ENCODE measurements around the gene RIOK1.

Gene RIOK1

DNA sequence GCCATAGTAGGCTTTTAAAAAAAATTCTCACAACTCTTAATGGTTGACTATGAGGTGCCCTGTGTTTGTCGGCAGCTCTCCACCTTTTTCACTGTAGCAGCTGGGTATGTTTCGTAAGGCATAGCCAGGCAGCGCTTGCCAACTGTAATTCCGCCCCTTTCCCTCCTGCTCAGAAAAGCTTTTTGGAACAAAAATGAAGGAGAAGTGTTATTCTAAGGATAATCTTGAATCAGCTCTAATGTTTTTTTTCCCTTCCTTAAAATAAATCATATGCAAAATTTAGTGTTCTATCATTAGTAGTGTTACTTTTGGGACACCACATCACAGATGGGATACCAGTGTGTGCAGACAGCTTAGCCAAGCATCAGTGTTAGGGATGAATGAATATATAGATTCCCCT lies 21.2 kb downstream of the RIOK1 start:
- no peak for DNase-seq

DNA sequence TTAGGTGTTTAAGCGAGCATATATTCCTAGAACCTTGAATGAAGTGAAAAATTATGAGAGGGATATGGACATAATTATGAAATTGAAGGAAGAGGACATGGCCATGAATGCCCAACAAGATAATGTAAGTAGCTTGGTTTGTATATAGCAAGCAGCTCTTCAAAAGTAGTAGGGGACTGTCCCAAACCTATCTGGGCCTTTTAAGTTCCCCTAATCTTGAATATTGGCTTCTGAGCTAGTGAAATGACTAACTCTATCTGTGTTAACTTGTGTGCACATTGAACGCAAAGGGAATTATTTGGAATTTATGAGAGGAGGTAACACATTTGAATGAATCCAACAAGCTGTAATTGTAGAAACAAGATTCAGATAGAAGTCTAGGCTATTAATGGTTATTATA lies 21.7 kb downstream of the RIOK1 start:
- DNase-seq: no peak

DNA sequence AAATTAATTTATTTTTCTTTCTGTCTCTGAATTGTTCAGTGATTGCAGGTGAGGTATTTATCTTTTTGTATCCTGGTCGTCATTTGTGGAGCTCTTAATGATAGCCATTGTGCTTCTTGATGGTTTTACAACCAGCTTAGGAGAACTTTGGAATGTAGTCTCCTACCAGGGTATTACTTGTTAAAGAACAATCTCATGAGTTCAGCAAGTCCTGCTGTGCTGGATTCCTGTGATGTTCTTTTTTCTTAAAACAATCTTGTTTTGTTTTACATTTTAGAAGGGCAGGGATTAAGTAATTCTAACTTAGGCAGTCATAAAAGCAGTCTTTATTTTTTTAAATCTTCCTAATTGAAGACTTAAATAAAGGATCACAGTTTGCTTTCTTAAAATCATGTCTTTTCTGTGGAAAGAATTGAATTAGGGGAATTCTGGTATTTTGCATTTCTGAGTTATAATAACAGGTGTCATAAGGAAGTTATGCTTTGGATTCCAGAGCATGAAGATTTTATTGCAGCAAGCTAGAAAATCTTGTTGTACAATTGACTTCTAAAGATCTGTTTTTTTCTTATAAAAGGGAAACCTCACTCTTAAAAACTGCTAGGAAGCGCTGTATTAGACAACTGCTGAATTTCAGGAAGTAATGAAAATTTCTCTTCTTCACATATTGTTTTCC lies 23.7 kb downstream of the RIOK1 start:
- DNase-seq: no peak

DNA sequence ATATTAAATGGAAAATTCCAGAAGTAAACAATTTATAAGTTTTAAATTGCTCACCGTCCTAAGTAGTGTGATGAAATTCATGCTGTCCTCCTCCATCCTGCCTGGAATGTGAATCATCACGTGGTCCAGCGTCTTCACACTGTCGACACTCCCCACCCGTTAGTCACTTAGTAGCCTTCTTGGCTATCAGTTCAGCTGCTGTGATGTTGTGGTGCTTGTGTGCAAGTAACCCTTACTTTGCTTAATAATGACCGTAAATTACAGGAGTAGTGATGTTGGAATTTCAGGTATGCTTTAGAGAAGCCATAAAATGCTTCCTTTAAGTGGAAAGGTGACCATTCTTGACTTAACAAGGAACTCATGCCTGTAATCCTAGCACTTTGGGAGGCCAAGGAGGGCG lies 25.2 kb downstream of the RIOK1 start:
- no peak for DNase-seq

DNA sequence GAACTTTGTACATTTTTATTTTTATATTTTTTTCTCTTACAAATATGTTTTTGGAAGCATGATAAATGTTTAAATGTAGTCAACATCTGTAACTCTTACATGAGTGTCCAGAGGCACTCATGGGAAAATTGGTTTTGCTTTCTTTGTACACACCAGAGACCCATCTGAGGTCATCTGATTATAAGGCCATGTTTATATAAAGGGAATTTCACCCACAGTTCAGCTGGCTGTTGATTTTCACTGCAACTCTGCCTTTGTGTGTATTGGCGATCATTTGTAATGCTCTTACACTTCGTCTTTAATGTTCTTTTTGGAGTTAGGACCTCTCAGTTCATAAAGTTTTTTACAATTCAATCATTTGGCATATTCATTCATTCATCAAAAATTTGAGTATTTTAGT lies 28.1 kb downstream of the RIOK1 start:
- DNase-seq: no peak

DNA sequence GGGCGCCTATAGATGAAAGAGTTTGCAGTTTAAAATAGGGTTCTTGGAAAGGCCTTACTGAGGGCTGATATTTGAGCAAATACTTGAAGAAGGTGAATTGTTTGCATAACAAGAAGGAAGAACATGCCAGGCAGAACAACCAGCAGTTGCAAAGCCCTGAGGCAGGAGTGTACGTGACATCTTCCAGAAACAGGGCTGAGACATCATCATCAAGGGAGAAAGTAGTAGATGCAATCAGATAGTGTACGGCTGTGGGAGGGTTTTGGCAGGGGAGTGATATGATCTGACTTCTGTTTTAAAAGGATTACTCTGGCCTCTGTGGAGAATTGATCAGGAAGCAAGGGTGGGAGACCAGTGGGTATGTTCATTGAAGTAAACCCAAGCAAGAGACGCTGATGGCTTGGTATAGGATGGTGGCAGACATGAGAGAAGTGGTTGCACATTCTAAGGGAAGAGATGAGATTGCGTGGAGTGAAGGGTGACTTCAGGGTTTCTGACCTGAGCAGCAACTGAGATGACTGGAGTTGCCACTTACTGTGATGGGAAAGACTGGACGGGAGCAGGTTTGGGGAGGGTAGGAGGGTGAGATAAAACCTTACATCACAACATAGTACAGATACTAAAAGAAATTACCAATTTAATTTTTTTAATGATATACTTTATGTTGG lies 28.8 kb downstream of the RIOK1 start:
- DNase-seq: no peak

DNA sequence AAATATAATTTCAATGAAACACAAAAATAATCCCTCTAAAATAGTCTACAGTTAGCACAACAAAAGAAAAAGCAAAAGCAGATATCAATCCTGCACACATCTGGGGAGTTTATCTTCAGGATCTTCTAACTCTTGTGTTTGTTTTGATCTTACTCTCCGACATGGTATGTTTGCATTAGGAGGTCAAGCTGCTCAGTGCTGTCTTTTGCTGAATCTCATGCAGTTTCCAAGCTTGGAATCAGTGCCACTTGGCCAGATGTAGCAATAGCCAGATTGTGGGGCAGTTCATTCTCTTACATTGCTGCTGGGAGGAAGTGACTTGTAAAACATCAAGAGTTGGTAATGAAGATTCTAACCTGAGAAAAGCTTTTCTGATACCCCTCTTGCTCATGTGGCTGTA lies 29.5 kb downstream of the RIOK1 start:
- DNase-seq: no peak

DNA sequence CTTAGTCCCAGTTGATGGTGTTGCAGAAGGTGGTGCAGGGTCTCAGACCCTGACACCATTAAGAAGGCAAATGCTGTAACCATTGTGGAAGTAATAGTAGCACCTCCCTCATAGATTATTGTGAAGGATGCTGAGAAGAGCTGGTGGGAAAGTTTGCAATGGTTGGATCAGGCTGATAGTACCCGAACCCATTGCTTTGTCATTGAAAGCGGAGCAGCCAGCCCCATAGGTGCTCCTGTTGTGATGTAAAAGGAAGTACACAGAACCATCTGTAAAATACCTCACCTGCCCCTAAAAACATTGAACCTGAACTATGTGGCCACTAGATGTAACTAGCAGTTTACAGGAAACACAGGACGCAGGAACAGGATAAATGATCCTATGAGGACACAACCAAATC lies 31.5 kb downstream of the RIOK1 start:
- DNase-seq: no peak

DNA sequence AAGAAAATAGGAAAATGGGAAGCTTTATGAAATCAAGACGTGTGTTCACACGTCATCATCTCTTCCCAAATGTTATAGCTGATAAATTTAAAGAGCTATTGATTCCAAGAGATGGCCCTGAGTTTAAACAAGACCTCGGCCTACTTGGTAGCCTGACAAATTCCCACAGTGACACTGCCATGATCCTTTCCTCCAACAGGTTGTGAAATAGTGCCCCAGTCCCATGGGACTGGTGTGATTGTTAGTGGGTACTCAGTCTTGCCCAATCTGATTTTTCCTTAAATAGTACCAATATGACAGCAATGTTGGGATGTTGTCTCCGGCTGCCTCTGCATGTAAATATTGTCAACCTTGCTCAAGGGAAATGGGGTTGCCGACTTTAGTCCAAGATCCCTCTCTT lies 34.5 kb downstream of the RIOK1 start:
- DNase-seq: no peak

DNA sequence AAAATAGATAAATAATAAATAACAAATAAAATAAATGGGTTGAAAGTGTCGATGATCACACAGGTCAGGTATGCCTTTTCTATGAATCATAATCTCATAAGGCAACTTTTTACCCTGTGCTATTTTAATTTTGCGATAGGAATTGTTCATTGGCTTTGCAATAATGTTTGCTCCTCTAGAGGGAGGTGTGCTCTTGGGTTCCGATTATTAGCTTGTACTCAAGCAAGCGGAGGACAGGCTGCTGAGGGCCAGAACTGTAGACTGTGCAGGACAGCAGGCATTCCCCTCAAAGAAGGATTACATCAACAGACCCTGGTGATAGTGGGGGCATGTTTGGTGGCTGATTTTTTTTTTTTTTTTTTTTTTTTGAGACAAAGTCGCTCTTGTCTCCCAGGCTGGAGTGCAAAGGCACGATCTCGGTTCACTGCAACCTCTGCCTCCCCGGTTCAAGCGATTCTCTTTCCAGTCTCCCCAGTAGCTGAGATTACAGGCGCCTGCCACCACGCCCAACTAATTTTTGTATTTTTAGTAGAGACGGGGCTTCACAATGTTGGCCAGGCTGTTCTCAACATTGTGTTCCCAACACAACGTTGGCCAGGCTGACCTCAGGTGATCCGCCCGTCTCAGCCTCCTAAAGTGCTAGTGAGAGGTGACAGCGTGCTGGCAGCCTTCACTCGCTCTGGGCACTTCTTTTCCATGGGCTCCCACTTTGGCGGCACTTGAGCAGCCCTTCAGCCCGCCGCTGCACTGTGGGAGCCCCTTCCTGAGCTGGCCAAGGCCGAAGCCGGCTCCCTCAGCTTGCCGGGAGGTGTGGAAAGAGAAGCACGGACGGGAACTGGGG lies 35.6 kb downstream of the RIOK1 start:
- DNase-seq: no peak

DNA sequence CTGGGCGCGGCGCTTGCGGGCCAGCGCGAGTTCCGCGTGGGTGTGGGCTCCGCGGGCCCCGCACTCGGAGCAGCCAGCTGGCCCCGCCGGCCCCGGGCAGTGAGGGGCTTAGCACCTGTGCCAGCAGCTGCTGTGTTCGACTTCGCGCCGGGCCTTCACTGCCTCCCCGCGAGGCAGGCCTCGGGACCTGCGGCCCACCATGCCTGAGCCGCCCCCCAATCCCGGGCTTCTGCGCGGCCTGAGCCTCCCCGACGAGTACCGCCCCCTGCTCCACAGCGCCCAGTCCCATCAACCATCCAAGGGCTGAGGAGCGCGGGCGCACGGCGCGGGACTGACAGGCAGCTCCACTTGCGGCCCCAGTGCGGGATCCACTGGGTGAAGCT lies 36.2 kb downstream of the RIOK1 start:
- DNase-seq: no peak

DNA sequence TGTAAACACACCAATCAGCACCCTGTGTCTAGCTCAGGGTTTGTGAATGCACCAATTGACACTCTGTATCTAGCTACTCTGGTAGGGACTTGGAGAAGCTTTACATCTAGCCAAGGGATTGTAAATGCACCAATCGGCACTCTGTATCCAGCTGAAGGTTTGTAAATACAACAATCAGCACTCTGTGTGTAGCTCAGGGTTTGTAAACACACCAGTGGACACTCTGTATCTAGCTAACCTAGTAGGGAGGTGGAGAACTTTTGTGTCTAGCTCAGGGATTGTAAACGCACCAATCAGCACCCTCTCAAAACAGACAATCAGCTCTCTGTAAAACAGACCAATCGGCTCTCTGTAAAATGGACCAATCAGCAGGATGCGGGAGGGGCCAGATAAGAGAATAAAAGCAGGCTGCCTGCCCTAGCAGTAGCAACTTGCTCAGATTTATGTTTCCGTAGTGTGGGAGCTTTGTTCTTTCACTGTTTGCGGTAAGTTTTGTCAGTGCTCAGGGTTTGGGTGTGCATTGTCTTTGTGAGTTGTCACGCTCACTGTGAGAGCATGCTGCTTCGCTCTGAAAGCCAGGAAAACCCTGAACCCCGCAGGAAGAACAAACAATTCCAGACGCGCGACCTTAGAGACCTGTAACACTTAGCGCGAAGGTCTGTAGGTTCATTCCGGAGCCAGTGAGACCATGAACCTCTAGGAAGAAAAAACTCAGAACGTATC lies 37.0 kb downstream of the RIOK1 start:
- no peak for DNase-seq

DNA sequence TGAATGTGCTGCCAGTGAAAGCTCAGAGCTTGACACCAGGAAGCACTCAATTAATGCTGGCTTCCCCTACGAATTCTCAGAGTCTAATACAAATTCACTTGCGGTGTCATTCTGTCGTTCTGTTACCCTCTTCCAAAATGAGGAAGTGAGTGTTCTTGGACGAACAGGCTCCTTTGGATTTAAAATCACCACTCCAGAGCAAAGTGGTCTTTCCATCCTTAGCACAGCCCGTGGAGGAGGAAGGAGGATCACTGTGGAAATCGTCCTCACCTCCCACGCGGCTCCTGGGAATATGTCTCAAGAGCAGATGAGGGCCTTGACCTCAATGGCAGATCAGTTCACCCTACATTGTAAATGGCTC lies 41.7 kb downstream of the RIOK1 start:
- DNase-seq: no peak

DNA sequence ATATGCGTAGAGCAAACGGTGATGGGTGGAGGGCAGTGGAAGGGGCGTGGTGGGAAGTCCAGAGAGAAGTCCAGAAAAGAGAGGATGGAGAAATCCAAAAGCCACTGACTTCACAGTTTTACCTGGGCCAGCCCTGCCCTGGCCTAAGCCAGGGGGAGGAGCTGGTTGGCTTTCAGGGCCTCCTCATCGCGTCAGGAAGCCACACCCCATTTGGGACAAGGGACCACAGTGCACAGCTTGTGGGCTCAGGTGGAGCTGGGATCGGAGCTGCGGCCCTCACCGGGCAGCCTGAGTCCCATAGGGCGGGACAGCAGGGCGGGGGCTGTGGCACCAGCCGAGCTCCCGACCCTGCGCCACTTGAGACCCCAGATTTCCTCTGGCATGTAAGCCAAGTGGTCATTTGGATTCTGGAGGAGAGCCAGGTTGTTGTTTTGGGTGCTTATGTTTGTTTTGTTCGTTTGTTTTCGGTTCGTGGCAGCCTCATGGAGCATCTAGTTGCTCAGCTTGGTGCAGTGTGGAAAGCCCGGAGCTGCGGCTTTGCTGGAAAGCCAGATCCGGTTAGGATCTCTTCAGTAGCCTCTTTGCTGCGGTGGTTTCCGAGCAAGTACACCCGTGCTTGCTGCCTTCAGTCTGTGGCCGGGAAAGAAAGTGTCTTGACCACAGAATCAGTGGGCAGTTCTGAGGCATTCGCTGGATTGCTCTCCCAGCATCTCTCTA lies 42.2 kb downstream of the RIOK1 start:
- DNase-seq: no peak

DNA sequence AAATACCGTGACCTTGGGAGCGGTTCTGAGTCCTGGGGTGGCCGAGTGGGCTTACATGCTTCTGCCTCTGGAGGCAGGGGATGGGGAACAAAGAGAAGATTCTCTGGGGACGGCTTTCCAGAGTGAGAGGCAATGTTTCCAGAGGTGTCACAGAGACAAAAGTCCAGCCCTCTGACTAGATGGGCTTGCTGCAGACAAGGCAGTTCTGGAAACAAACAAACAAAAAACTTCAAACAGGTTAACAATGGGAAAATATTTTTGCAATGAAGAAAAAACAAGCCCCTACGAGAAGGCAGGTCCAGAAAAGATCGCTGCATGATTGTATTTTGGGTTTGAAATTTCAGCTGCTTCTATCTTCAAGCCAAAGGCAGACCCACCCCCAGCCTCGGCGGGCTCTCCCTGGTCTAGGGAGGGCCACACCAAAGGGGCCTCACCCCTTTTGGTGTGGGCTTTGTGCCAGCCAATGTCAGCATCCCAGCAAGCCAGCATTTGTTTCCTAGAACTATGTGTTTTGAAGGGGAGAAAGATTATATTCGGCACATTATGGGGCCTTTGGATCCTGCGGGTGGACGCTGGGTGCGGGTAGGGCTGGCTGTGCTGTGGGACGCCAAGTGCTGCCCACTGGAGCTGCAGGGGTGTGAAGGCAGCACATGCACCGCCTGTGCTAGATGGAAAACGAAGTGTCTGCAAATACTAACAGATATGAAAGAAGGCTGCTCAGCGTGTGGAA lies 42.9 kb downstream of the RIOK1 start:
- no peak for DNase-seq

DNA sequence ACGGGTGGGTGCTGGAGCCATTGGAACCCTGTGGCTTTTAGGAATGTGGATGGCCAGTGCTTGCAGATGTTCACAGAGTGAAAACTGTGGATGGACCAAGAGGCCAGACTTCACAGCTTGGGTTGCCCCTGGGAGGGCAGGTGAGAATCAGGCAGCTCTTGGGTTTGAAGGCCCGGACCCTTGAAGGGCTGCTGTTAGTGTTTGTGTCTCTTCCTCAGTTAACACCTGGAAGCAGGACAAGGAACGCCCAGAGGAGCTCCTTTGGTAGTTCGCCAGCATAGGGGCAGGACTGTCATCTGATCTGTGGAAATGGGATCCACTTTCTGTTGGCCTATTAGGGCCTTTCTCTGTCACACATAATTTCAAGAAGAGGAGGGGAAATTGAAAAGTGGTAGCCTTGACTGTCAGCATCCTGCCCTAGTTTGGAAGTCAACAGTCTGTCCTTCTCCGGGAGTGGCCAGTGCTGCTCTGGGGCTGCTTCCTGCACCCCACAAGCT lies 43.6 kb downstream of the RIOK1 start:
- DNase-seq: no peak

DNA sequence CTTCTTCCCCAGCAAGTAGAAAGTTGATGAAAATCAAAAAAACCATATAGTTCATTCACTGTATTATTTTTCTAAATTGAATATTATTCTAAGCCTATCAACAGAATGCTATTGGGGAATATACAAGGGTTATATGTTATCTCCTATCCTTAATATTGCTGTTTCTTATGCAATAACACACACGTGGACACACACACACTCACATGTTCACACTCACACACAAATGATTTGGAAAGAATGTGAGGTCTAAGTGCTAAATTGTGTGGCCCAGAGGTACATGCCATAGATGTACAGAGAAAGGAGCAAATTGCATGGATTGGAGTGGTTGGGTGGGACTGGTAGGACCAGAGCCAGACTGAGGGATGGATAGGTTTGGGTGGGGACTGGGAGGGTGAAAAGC lies 45.1 kb downstream of the RIOK1 start:
- DNase-seq: no peak

DNA sequence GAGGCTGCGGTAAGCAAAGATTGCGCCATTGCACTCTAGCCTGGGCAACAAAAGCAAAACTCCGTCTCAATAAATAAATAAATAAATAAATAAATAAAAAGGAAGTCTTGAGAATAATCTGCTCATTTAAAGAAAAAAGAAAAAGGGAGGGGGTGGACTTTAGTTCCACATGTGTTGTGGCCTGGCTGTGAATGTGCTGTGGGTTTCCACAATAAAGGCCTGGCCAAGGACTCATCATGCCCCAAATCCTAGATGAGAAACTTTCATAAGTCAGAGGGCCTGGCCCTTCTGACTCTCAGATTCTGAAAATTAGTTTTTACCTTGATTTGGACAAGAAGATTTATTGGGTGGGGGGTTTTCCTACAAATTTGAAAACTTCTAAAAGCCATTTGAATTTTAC lies 48.4 kb downstream of the RIOK1 start:
- DNase-seq: no peak

DNA sequence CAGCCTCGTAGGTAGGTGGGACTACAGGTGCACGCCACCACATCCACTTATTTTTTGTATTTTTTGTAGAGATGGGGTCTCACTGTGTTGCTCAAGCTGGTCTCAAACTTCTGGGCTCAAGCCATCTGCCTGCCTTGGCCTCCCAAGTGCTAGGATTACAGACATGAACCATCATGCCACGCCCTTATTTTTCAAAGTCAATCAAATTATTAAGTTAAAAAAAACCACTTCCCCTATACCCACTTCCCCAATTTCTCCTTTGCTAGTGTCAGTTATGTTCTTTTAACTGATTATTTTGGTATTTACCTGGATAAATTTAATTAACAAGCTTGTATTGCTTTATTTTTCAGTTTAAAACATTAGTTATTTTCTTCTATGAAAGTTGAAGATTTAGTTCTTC lies 49.6 kb downstream of the RIOK1 start:
- DNase-seq: no peak

DNA sequence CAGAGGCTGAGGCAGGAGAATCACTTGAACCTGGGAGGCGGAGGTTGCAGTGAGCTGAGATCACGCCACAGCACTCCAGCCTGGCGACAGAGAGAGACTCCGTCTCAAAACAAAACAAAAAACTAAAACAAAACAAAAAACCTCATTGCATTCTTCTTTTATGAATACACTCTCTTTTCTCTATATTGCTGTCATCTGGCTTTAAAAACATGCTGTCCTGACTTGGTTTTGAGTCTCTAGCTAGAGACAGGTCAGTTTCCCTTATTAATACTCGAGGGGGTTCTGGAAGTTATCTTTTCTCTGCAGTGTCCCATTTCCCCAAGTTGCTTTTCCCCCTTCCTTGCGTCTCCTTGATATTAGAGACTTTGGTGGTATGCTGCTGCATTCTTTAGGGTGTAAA lies 50.9 kb downstream of the RIOK1 start:
- DNase-seq: no peak

DNA sequence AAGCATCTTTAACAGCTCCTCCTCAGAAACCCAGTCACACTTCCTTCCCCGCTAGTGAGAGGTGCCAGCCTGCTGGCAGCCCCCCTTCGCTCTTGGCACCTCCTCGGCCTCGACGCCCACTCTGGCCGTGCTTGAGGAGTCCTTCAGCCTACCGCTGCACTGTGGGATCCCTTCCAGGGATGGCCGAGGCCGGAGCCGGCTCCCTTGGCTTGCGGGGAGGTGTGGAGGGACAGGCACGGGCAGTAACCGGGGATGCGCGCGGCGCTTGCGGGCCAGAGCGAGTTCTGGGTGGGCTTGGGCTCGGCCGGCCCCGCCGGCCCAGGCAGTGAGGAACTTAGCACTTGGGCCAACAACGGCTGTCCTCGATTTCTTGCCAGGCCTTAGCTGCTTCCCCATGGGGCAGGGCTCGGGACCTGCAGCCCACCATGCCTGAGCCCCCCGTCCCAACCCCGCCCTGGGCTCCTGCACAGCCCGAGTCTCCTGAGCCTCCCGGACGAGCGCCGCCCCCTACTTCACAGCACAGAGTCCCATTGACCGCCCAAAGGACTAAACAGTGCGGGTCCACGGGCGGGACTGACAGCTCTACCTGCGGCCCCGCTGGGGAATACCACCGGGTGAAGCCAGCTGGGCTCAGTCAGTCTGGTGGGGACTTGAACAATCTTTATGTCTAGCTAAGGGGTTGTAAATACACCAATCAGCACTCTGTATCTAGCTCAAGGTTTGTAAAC lies 51.6 kb downstream of the RIOK1 start:
- no peak for DNase-seq
